Fibroblast of the aortic adventitia (primary cell): ENCODE data around the gene PPARA. TPM values are rescaled to one million over a fixed set of nuclear protein-coding genes. Genes with fewer than 3 reads are reported as not detected.

Experiments
- DNase-seq: peaks from one replicate; pipeline ENCODE4 v3.0.0-alpha.2; 2010; ENCODE audit warnings: low read depth
- H3K4me3 ChIP-seq: 2 replicates; pipeline ENCODE4 v1.5.1; 2011; ENCODE audit warnings: low read depth, mild to moderate bottlenecking, control low read depth, low read length, moderate library complexity
- CTCF ChIP-seq: IDR thresholded peaks from 2 replicates; pipeline ENCODE4 v1.5.1; 2011; ENCODE audit warnings: mild to moderate bottlenecking, low read length, control low read depth, inconsistent platforms; ENCODE audit not compliant: insufficient read depth
- total RNA-seq: library from RNA; depleted of rRNA; stranded (reverse); fragments of >200 nt; gene quantifications from 2 replicates; pipeline ENCODE4 v1.2.3, GENCODE V29; 2012; ENCODE audit warnings: low replicate concordance

Gene PPARA
- total RNA-seq, 1 donor = 13.4 TPM

GRCh38 chr22:46175631-46176030, 25.3 kb downstream of the PPARA start:
- no peak for TF ChIP-seq CTCF
- H3K4me3 ChIP-seq = no peak overlapping the region
- peak; percentile 28 for DNase-seq

GRCh38 chr22:46176508-46177003, 26.2 kb downstream of the PPARA start:
- DNase-seq = no peak

GRCh38 chr22:46178755-46179505, 28.6 kb downstream of the PPARA start:
- DNase-seq = no peak
- TF ChIP-seq CTCF = no peak
- no peak overlapping the region for H3K4me3 ChIP-seq

More at GRCh38 chr22:46176508-46177003, 26.2 kb downstream of the PPARA start:
- no peak overlapping the region for H3K4me3 ChIP-seq
- no peak for TF ChIP-seq CTCF

- no peak overlapping the region for H3K4me3 ChIP-seq
- no peak for TF ChIP-seq CTCF
- no peak for DNase-seq
Measured at GRCh38 chr22:46179748-46180147, 29.4 kb downstream of the PPARA start.

- no peak overlapping the region for H3K4me3 ChIP-seq
- no peak for TF ChIP-seq CTCF
- DNase-seq = no peak
Measured at GRCh38 chr22:46180370-46181137, 30.2 kb downstream of the PPARA start.

GRCh38 chr22:46183733-46184132, 33.4 kb downstream of the PPARA start:
- TF ChIP-seq CTCF = no peak
- no peak for DNase-seq
- H3K4me3 ChIP-seq = no peak overlapping the region
